ENCODE measurements around the gene LSR. TPM values are rescaled to one million over a fixed set of nuclear protein-coding genes. Genes with fewer than 3 reads are reported as not detected.

The LSR gene
- total and polyA plus RNA-seq, 2 donors (not counting 1 experiment from before 2014, with no cell fraction given): 37.2 to 45.3 TPM

- Mint-ChIP-seq H3K4me1 (peaks cover 29% of the 10 kb centered on the region), H3K4me3 (no peak overlapping the region), H3K9me3 (ENCODE audit: insufficient read depth) (no peaks in the 10 kb centered on the region), H3K27ac (no peak overlapping the region), H3K27me3 (no peaks in the 10 kb centered on the region)
- Histone ChIP-seq H3K4me2 (replicated peaks; ENCODE audit: low read depth, low read length, poor library complexity, severe bottlenecking) (no peak overlapping the region), H3K4me3 (ENCODE audit: control extremely low read depth in 1 of 5, extremely low read depth in 1 of 5, insufficient read depth in 1 of 5, low read depth in 2 of 5, low read length in 4 of 5) (no peak overlapping the region), H3K79me2 (ENCODE audit: control insufficient read depth, insufficient read depth, low read length) (no peaks in the 10 kb centered on the region), H3K9me3 (ENCODE audit: control extremely low read depth in 1 of 3, control insufficient read depth in 2 of 3, insufficient read depth in 1 of 3, low read length in 2 of 3) (no peaks in the 10 kb centered on the region), H3K27me3 (replicated peaks in 1 of 4; ENCODE audit: control extremely low read depth in 1 of 4, control insufficient read depth in 3 of 4, insufficient read depth in 4 of 4, low read length in 3 of 4) (no peaks in the 10 kb centered on the region), H3K27ac (ENCODE audit: low read length in 2 of 2) (no peak overlapping the region), H3K9ac (ENCODE audit: low read length) (no peak overlapping the region), H4K20me1 (ENCODE audit: control insufficient read depth, insufficient read depth, low read length, poor library complexity, severe bottlenecking) (no peaks in the 10 kb centered on the region), H3K36me3 (replicated peaks in 1 of 2; ENCODE audit: control extremely low read depth in 1 of 2, control insufficient read depth in 1 of 2, extremely low read depth in 1 of 2, insufficient read depth in 2 of 2, low read length in 1 of 2) (no peaks in the 10 kb centered on the region), H2AFZ (ENCODE audit: insufficient read depth, low read depth, low read length, poor library complexity, severe bottlenecking) (no peak overlapping the region), H3K4me1 (ENCODE audit: control insufficient read depth in 2 of 2, insufficient read depth in 2 of 2, low read length in 2 of 2) (peaks cover 9 to 16% of the 10 kb centered on the region in 2 donors)
- intact Hi-C loops (cut with micrococcal nuclease): no loop called here
- DNase-seq (no peak), ATAC-seq (ENCODE audit: low read depth) (no peak)
- POLR2A ChIA-PET: no interaction called here
- WGBS (ENCODE audit: insufficient coverage): 90% methylated on average over 7 of the region's 10 CpGs
- CTCF ChIA-PET: interaction anchor here (1.3 kb wide), 1 partner anchor 66 kb away, joined by 3 read pairs; no protein-coding TSS in a partner anchor
- TF ChIP-seq CTCF (IDR thresholded peaks at IDR 0.05) (no peak), EZH2 (IDR thresholded peaks at IDR 0.05; ENCODE audit: borderline replicate concordance, insufficient read depth, low read depth, low read length, poor library complexity, severe bottlenecking) (no peak)
These were observed 38.9 kb downstream of the LSR start for GRCh38 chr19:35287713-35288112.

GRCh38 chr19:35288331-35288730 is 39.5 kb downstream of the LSR start:
- WGBS (ENCODE audit: insufficient coverage): 91% methylated on average over 2 of the region's 2 CpGs
- peaks cover 3 to 13% of the 10 kb centered on the region in 2 donors for H3K4me1 ChIP-seq (ENCODE audit: control insufficient read depth in 2 of 2, insufficient read depth in 2 of 2, low read length in 2 of 2)
- H3K4me3 ChIP-seq (ENCODE audit: control extremely low read depth in 1 of 5, extremely low read depth in 1 of 5, insufficient read depth in 1 of 5, low read depth in 2 of 5, low read length in 4 of 5): no peak overlapping the region
- no peak for ATAC-seq (ENCODE audit: low read depth)
- intact Hi-C loops (cut with micrococcal nuclease): no loop called here
- no peak overlapping the region for H3K27ac ChIP-seq (ENCODE audit: low read length in 2 of 2)
- peaks cover 29% of the 10 kb centered on the region for H3K4me1 Mint-ChIP-seq
- no peak overlapping the region for H2AFZ ChIP-seq (ENCODE audit: insufficient read depth, low read depth, low read length, poor library complexity, severe bottlenecking)
- no peaks in the 10 kb centered on the region for H3K27me3 Mint-ChIP-seq
- no peak for DNase-seq
- no peaks in the 10 kb centered on the region for H3K27me3 ChIP-seq (replicated peaks in 1 of 4; ENCODE audit: control extremely low read depth in 1 of 4, control insufficient read depth in 3 of 4, insufficient read depth in 4 of 4, low read length in 3 of 4)
- POLR2A ChIA-PET: interaction anchor here (1.1 kb wide), 1 partner anchor 49 kb away, joined by 3 read pairs; no protein-coding TSS in a partner anchor
- no peaks in the 10 kb centered on the region for H3K9me3 Mint-ChIP-seq (ENCODE audit: insufficient read depth)
- no peaks in the 10 kb centered on the region for H3K9me3 ChIP-seq (ENCODE audit: control extremely low read depth in 1 of 3, control insufficient read depth in 2 of 3, insufficient read depth in 1 of 3, low read length in 2 of 3)
- no peaks in the 10 kb centered on the region for H3K79me2 ChIP-seq (ENCODE audit: control insufficient read depth, insufficient read depth, low read length)
- H3K36me3 ChIP-seq (replicated peaks in 1 of 2; ENCODE audit: control extremely low read depth in 1 of 2, control insufficient read depth in 1 of 2, extremely low read depth in 1 of 2, insufficient read depth in 2 of 2, low read length in 1 of 2): no peaks in the 10 kb centered on the region
- H3K4me2 ChIP-seq (replicated peaks; ENCODE audit: low read depth, low read length, poor library complexity, severe bottlenecking): no peak overlapping the region
- H3K9ac ChIP-seq (ENCODE audit: low read length): no peak overlapping the region
- CTCF ChIA-PET: no interaction called here
- no peak overlapping the region for H3K27ac Mint-ChIP-seq
- H3K4me3 Mint-ChIP-seq: no peak overlapping the region
- H4K20me1 ChIP-seq (ENCODE audit: control insufficient read depth, insufficient read depth, low read length, poor library complexity, severe bottlenecking): no peaks in the 10 kb centered on the region
- no peak for TF ChIP-seq EZH2 (IDR thresholded peaks at IDR 0.05; ENCODE audit: borderline replicate concordance, insufficient read depth, low read depth, low read length, poor library complexity, severe bottlenecking)
- no peak for TF ChIP-seq CTCF (IDR thresholded peaks at IDR 0.05)
